Mesothelial cell of epicardium (in vitro differentiated cells): ENCODE data around the gene NME5. TPM values are rescaled to one million over a fixed set of nuclear protein-coding genes. Genes with fewer than 3 reads are reported as not detected.

Experiments used
- DNase-seq, 2 experiments: peaks; one replicate each; pipeline ENCODE4 v3.0.0; 2021; ENCODE audit warnings: low spot score in 2 of 2; ENCODE audit not compliant: unreplicated experiment in 2 of 2
- H3K27ac Mint-ChIP-seq: 2 replicates; pipeline ENCODE4 v1.8.0; 2021; ENCODE audit warnings: mixed read lengths
- H3K27me3 Mint-ChIP-seq: 2 replicates; pipeline ENCODE4 v1.8.0; 2021; ENCODE audit warnings: low read depth, mixed read lengths
- H3K36me3 Mint-ChIP-seq: 2 replicates; pipeline ENCODE4 v1.8.0; 2021; ENCODE audit warnings: mixed read lengths
- H3K4me1 Mint-ChIP-seq: 2 replicates; pipeline ENCODE4 v1.8.0; 2021; ENCODE audit warnings: mixed read lengths
- H3K4me3 Mint-ChIP-seq: 2 replicates; pipeline ENCODE4 v1.8.0; 2021; ENCODE audit warnings: mild to moderate bottlenecking, moderate library complexity, mixed read lengths
- H3K9me3 Mint-ChIP-seq: 2 replicates; pipeline ENCODE4 v1.8.0; 2021; ENCODE audit warnings: mixed read lengths
- total RNA-seq: library from RNA; stranded (reverse); gene quantifications from 3 replicates; pipeline ENCODE4 v1.2.1, GENCODE V29; 2021
- TF ChIP-seq, protein P1 (sequence below): fragments of 200-600 bp; sonication (generic); IDR thresholded peaks from one replicate; pipeline ENCODE4 v1.5.0; 2021; ENCODE audit warnings: antibody characterized with exemption; ENCODE audit not compliant: unreplicated experiment

NME5 gene
- total RNA-seq, 1 donor from 2014 or later: 3.4 TPM

DNA sequence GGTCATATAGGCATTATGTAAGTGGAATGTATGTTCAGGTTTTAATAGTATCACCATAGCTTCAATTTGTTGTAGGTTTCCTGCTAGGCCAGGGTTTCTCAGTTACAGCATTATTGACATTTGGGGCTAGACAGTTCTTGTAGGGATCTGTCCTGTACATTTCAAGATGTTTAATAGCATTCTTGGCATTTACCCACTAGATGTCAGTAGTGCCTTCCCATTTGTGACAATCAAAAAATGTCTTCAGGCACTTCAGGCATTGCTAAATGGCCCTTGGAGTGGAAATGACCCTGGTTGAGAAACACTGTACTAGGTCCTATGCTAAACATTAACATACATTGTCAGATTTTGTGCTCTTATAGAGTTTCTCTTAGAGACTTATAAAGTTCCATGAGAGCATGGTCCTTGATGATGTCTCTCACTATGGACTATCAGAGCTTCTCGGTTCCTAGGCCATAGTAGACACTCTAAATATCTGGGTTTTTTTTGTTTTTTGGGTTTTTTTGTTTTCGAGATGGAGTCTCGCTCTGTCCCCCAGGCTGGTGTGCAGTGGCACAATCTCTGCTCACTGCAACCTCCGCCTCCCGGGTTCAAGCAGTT lies 41.1 kb upstream of the NME5 start:
- DNase-seq: no peak
- Mint-ChIP-seq H3K4me3 (no peak overlapping the region), H3K27ac (no peak overlapping the region), H3K4me1 (peaks cover 24% of the 10 kb centered on the region), H3K9me3 (no peaks in the 10 kb centered on the region), H3K27me3 (no peaks in the 10 kb centered on the region), H3K36me3 (peaks cover 7% of the 10 kb centered on the region)
- TF ChIP-seq, protein P1, sequence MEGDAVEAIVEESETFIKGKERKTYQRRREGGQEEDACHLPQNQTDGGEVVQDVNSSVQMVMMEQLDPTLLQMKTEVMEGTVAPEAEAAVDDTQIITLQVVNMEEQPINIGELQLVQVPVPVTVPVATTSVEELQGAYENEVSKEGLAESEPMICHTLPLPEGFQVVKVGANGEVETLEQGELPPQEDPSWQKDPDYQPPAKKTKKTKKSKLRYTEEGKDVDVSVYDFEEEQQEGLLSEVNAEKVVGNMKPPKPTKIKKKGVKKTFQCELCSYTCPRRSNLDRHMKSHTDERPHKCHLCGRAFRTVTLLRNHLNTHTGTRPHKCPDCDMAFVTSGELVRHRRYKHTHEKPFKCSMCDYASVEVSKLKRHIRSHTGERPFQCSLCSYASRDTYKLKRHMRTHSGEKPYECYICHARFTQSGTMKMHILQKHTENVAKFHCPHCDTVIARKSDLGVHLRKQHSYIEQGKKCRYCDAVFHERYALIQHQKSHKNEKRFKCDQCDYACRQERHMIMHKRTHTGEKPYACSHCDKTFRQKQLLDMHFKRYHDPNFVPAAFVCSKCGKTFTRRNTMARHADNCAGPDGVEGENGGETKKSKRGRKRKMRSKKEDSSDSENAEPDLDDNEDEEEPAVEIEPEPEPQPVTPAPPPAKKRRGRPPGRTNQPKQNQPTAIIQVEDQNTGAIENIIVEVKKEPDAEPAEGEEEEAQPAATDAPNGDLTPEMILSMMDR: no peak

- TF ChIP-seq, protein P1: no peak
- Mint-ChIP-seq H3K9me3 (no peaks in the 10 kb centered on the region), H3K36me3 (peaks cover 5% of the 10 kb centered on the region), H3K4me3 (no peak overlapping the region), H3K27me3 (no peaks in the 10 kb centered on the region), H3K4me1 (peaks cover 24% of the 10 kb centered on the region), H3K27ac (no peak overlapping the region)
- no peak for DNase-seq
Observed at GRCh38 chr5:138179277-138179857, 40.1 kb upstream of the NME5 start.

DNA sequence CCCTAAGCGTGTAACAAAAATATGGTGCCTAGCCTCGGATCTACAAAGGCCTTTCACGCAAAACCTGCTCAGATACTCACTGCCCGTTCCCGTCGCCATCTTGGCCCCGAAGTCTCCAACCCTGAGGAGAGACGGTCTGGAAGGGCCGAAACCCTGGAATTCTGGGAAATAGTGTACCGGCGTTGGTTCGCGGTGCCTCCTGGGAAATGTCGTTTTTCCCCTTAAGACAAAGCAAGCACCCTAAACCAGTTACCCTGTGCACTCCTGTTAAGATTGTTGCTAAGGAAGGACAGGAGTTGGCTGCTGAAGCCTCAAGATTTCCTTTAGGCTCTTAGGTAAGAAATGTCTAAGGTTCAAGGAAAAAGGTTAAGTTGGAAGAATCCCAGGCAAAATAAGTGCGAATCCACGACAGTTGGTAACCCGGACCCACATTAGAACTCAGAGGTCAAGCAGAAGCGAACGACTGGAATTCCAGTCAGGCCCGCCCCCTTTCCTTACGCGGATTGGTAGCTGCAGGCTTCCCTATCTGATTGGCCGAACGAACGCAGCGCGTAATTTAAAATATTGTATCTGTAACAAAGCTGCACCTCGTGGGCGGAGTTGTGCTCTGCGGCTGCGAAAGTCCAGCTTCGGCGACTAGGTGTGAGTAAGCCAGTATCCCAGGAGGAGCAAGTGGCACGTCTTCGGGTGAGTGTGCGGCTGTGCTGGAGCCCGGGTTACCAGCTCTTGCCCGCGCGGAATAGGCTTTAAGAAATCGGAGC lies 39.5 kb upstream of the NME5 start, which contains the start of the genes BRD8 and KIF20A:
Gene BRD8, minus strand, starts transcription at position 115 of the 761 bp plus-strand sequence. Its CDS starts 16 bp downstream, at position 99.
Gene KIF20A, plus strand, starts transcription at position 597 of the 761 bp plus-strand sequence. CDS start 569 bp downstream, outside the sequence.
- TF ChIP-seq, protein P1: no peak
- H3K9me3 Mint-ChIP-seq: no peaks in the 10 kb centered on the region
- H3K27me3 Mint-ChIP-seq: no peaks in the 10 kb centered on the region
- no peak within 1 kb of the TSS for H3K27ac Mint-ChIP-seq
- peaks cover 8% of the 10 kb centered on the region for H3K36me3 Mint-ChIP-seq
- peak; percentile 82 to 89 for DNase-seq
- peaks cover 24% of the 10 kb centered on the region for H3K4me1 Mint-ChIP-seq
- H3K4me3 Mint-ChIP-seq: no peak within 1 kb of the TSS

GRCh38 chr5:138177941-138178515 lies 38.8 kb upstream of the NME5 start:
- TF ChIP-seq, protein P1: no peak
- H3K4me1 Mint-ChIP-seq: peaks cover 24% of the 10 kb centered on the region
- no peak for DNase-seq
- H3K27ac Mint-ChIP-seq: no peak overlapping the region
- H3K4me3 Mint-ChIP-seq: no peak overlapping the region
- H3K36me3 Mint-ChIP-seq: peaks cover 11% of the 10 kb centered on the region
- H3K9me3 Mint-ChIP-seq: no peaks in the 10 kb centered on the region
- H3K27me3 Mint-ChIP-seq: no peaks in the 10 kb centered on the region

GRCh38 chr5:138170299-138170698 lies 31.1 kb upstream of the NME5 start:
- H3K27ac Mint-ChIP-seq: no peak overlapping the region
- H3K36me3 Mint-ChIP-seq: peaks cover 52% of the 10 kb centered on the region
- no peaks in the 10 kb centered on the region for H3K9me3 Mint-ChIP-seq
- no peak for DNase-seq
- H3K27me3 Mint-ChIP-seq: no peaks in the 10 kb centered on the region
- TF ChIP-seq, protein P1: no peak
- no peak overlapping the region for H3K4me3 Mint-ChIP-seq
- no peaks in the 10 kb centered on the region for H3K4me1 Mint-ChIP-seq
